Measurements from ENCODE around the gene MARCHF4. TPM values are rescaled to one million over a fixed set of nuclear protein-coding genes. Genes with fewer than 3 reads are reported as not detected.

The MARCHF4 gene
- 0.05 to 0.09 TPM (median 0.09 TPM) in 3 replicates for total RNA-seq

- Mint-ChIP-seq H3K36me3 (no peaks in the 10 kb centered on the region), H3K27ac (no peak within 1 kb of the TSS), H3K4me3 (peak within 1 kb of the TSS; percentile 54), H3K27me3 (ENCODE audit: low read depth) (peaks cover 86% of the 10 kb centered on the region), H3K9me3 (no peaks in the 10 kb centered on the region), H3K4me1 (peaks cover 10% of the 10 kb centered on the region)
- peak; percentile 82 to 97 for DNase-seq (ENCODE audit: low spot score in 2 of 2, unreplicated experiment in 2 of 2)
- no peak for TF ChIP-seq CTCF (IDR thresholded peaks at IDR 0.05; ENCODE audit: unreplicated experiment)
These were observed at the start of gene MARCHF4 for GRCh38 chr2:216371721-216372702. Gene MARCHF4, minus strand, starts transcription at chr2:216372483. Its CDS starts 2,223 bp downstream, at chr2:216370260.

- H3K4me3 Mint-ChIP-seq, result no peak overlapping the region
- H3K27ac Mint-ChIP-seq, result no peak overlapping the region
- no peaks in the 10 kb centered on the region for H3K9me3 Mint-ChIP-seq
- TF ChIP-seq CTCF (IDR thresholded peaks at IDR 0.05; ENCODE audit: unreplicated experiment), result no peak
- no peaks in the 10 kb centered on the region for H3K4me1 Mint-ChIP-seq
- no peaks in the 10 kb centered on the region for H3K27me3 Mint-ChIP-seq (ENCODE audit: low read depth)
- H3K36me3 Mint-ChIP-seq, result peaks cover 59% of the 10 kb centered on the region
- DNase-seq (ENCODE audit: low spot score in 2 of 2, unreplicated experiment in 2 of 2), result no peak
These were observed 48.3 kb upstream of the MARCHF4 start for GRCh38 chr2:216420367-216421101.

GRCh38 chr2:216418981-216419380, 46.7 kb upstream of the MARCHF4 start:
- Mint-ChIP-seq H3K4me3 (no peak overlapping the region), H3K4me1 (no peaks in the 10 kb centered on the region), H3K36me3 (peaks cover 47% of the 10 kb centered on the region), H3K9me3 (no peaks in the 10 kb centered on the region), H3K27ac (no peak overlapping the region), H3K27me3 (ENCODE audit: low read depth) (no peaks in the 10 kb centered on the region)
- no peak for TF ChIP-seq CTCF (IDR thresholded peaks at IDR 0.05; ENCODE audit: unreplicated experiment)
- DNase-seq (ENCODE audit: low spot score in 2 of 2, unreplicated experiment in 2 of 2), result no peak

- H3K36me3 Mint-ChIP-seq, result peaks cover 30% of the 10 kb centered on the region
- H3K9me3 Mint-ChIP-seq, result no peaks in the 10 kb centered on the region
- DNase-seq (ENCODE audit: low spot score in 2 of 2, unreplicated experiment in 2 of 2), result no peak
- H3K4me3 Mint-ChIP-seq, result no peak overlapping the region
- no peak overlapping the region for H3K27ac Mint-ChIP-seq
- TF ChIP-seq CTCF (IDR thresholded peaks at IDR 0.05; ENCODE audit: unreplicated experiment), result no peak
- H3K27me3 Mint-ChIP-seq (ENCODE audit: low read depth), result no peaks in the 10 kb centered on the region
- H3K4me1 Mint-ChIP-seq, result peaks cover 7% of the 10 kb centered on the region
These were observed 44.5 kb upstream of the MARCHF4 start for GRCh38 chr2:216416571-216417307.

GRCh38 chr2:216415541-216415940, 43.3 kb upstream of the MARCHF4 start:
- Mint-ChIP-seq H3K27ac (no peak overlapping the region), H3K36me3 (peaks cover 26% of the 10 kb centered on the region), H3K4me3 (no peak overlapping the region), H3K4me1 (peaks cover 7% of the 10 kb centered on the region), H3K27me3 (ENCODE audit: low read depth) (no peaks in the 10 kb centered on the region), H3K9me3 (no peaks in the 10 kb centered on the region)
- no peak for DNase-seq (ENCODE audit: low spot score in 2 of 2, unreplicated experiment in 2 of 2)
- TF ChIP-seq CTCF (IDR thresholded peaks at IDR 0.05; ENCODE audit: unreplicated experiment), result no peak
